ENCODE data around the gene MLXIP. TPM values are rescaled to one million over a fixed set of nuclear protein-coding genes. Genes with fewer than 3 reads are reported as not detected.

MLXIP gene
- total and polyA plus RNA-seq, 2 of the 13 experiments (the other 11 are each of a cell fraction or from before 2014, with no cell fraction given), result 5.3 to 6.7 TPM

GRCh38 chr12:122062832-122063693 lies 15.5 kb upstream of the MLXIP start (continued):
- TF ChIP-seq RBM39 (IDR thresholded peaks at IDR 0.05; ENCODE audit: low read depth, low read length, poor library complexity, severe bottlenecking) (no peak), ARID3A (IDR thresholded peaks at IDR 0.05; ENCODE audit: low read depth, low read length) (no peak), ZNF207 (IDR thresholded peaks at IDR 0.05; ENCODE audit: borderline replicate concordance) (no peak), NCOA2 (CRISPR knock-in tag; IDR thresholded peaks at IDR 0.05) (no peak), ZNF563 (CRISPR knock-in tag; IDR thresholded peaks at IDR 0.05) (no peak), ZNF3 (CRISPR knock-in tag; IDR thresholded peaks at IDR 0.05) (no peak), PAF1 (CRISPR knock-in tag; IDR thresholded peaks at IDR 0.05) (no peak), TEAD3 (CRISPR knock-in tag; optimal IDR thresholded peaks at IDR 0.05; ENCODE audit: borderline replicate concordance) (no peak), SP2 (CRISPR knock-in tag; IDR thresholded peaks at IDR 0.05) (no peak), CHCHD3 (CRISPR knock-in tag; IDR thresholded peaks at IDR 0.05) (no peak), NR0B2 (CRISPR knock-in tag; IDR thresholded peaks at IDR 0.05) (0 out of 2 replicates have a peak, but pooled peaks have one; percentile 15), ZNF850 (CRISPR knock-in tag; conservative IDR thresholded peaks at IDR 0.05) (no peak), ERF (CRISPR knock-in tag; IDR thresholded peaks at IDR 0.05) (peak; percentile 54; the same call in 1 of the 2 replicates), THAP9 (CRISPR knock-in tag; IDR thresholded peaks at IDR 0.05; ENCODE audit: borderline replicate concordance) (no peak; the same call in 1 of the 2 replicates), ZNF510 (CRISPR knock-in tag; IDR thresholded peaks at IDR 0.05; ENCODE audit: low read depth) (0 out of 2 replicates have a peak, but pooled peaks have one; percentile 39)
- TF ChIP-seq, protein P1, sequence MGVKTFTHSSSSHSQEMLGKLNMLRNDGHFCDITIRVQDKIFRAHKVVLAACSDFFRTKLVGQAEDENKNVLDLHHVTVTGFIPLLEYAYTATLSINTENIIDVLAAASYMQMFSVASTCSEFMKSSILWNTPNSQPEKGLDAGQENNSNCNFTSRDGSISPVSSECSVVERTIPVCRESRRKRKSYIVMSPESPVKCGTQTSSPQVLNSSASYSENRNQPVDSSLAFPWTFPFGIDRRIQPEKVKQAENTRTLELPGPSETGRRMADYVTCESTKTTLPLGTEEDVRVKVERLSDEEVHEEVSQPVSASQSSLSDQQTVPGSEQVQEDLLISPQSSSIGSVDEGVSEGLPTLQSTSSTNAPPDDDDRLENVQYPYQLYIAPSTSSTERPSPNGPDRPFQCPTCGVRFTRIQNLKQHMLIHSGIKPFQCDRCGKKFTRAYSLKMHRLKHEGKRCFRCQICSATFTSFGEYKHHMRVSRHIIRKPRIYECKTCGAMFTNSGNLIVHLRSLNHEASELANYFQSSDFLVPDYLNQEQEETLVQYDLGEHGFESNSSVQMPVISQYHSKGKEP (CRISPR knock-in tag; IDR thresholded peaks at IDR 0.05), result no peak
- TF ChIP-seq, protein P2, sequence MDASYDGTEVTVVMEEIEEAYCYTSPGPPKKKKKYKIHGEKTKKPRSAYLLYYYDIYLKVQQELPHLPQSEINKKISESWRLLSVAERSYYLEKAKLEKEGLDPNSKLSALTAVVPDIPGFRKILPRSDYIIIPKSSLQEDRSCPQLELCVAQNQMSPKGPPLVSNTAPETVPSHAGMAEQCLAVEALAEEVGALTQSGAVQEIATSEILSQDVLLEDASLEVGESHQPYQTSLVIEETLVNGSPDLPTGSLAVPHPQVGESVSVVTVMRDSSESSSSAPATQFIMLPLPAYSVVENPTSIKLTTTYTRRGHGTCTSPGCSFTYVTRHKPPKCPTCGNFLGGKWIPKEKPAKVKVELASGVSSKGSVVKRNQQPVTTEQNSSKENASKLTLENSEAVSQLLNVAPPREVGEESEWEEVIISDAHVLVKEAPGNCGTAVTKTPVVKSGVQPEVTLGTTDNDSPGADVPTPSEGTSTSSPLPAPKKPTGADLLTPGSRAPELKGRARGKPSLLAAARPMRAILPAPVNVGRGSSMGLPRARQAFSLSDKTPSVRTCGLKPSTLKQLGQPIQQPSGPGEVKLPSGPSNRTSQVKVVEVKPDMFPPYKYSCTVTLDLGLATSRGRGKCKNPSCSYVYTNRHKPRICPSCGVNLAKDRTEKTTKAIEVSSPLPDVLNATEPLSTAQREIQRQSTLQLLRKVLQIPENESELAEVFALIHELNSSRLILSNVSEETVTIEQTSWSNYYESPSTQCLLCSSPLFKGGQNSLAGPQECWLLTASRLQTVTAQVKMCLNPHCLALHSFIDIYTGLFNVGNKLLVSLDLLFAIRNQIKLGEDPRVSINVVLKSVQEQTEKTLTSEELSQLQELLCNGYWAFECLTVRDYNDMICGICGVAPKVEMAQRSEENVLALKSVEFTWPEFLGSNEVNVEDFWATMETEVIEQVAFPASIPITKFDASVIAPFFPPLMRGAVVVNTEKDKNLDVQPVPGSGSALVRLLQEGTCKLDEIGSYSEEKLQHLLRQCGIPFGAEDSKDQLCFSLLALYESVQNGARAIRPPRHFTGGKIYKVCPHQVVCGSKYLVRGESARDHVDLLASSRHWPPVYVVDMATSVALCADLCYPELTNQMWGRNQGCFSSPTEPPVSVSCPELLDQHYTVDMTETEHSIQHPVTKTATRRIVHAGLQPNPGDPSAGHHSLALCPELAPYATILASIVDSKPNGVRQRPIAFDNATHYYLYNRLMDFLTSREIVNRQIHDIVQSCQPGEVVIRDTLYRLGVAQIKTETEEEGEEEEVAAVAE (CRISPR knock-in tag; IDR thresholded peaks at IDR 0.05; ENCODE audit: borderline replicate concordance), result no peak
